Sigmoid colon (tissue), 4 donors: Measurements from ENCODE around the gene PALS1.

Experiments used
- CTCF ChIP-seq, 4 experiments: fragments of 450-650 bp in 3 of 4; fragments of 200-600 bp in 1 of 4; IDR thresholded peaks; one replicate each; pipeline ENCODE4 v1.5.1; 2016 to 2019; ENCODE audit warnings: antibody characterized with exemption in 4 of 4, mild to moderate bottlenecking in 3 of 4, moderate library complexity in 2 of 4
- EP300 ChIP-seq, 4 donors: sonication (generic); formaldehyde crosslinking; IDR thresholded peaks; one replicate each; pipeline ENCODE4 v1.6.1; 2017; ENCODE audit warnings: antibody characterized with exemption in 4 of 4
- POLR2A ChIP-seq, 2 donors: fragments of 450-650 bp; IDR thresholded peaks; one replicate each; pipeline ENCODE4 v1.6.1; 2016; ENCODE audit warnings: antibody characterized with exemption in 2 of 2, mild to moderate bottlenecking in 2 of 2, moderate library complexity in 2 of 2
- POLR2AphosphoS5 ChIP-seq, 4 donors: sonication (generic); formaldehyde crosslinking; IDR thresholded peaks; one replicate each; pipeline ENCODE4 v1.6.1; 2017; ENCODE audit warnings: antibody characterized with exemption in 4 of 4

GRCh38 chr14:67221982-67222328, 19.3 kb upstream of the PALS1 start:
- no peak for TF ChIP-seq CTCF (IDR thresholded peaks at IDR 0.05)
- TF ChIP-seq POLR2A (IDR thresholded peaks at IDR 0.05) = no peak
- no peak for TF ChIP-seq EP300 (IDR thresholded peaks at IDR 0.05)
- TF ChIP-seq POLR2AphosphoS5 (IDR thresholded peaks at IDR 0.05) = no peak
